IMR-90 (cell line): ENCODE measurements around the gene PMEPA1. TPM values are rescaled to one million over a fixed set of nuclear protein-coding genes. Genes with fewer than 3 reads are reported as not detected.

Experiments
- ATAC-seq: fragments of 200-7000 bp; cut with Tn5 transposase; 2 replicates; pipeline ENCODE4 v1.9.1; 2020; ENCODE audit warnings: low read depth, mild to moderate bottlenecking, moderate library complexity
- BruUV-seq: library from RNA; stranded (reverse); fragments of 400-500 nt; replicated peaks from 2 replicates; lab custom pipeline; 2021; lab: Mats Ljungman, UMichigan
- CTCF ChIA-PET: fragments of 300-600 bp; formaldehyde crosslinking; extraction: SDS; loops from one replicate; lab custom pipeline; 2021; ENCODE audit warnings: antibody characterized with exemption; lab: Yijun Ruan, JAX
- POLR2A ChIA-PET: fragments of 300-600 bp; sonication (Branson Sonifier 250); formaldehyde crosslinking; loops from one replicate; lab custom pipeline; 2022; ENCODE audit warnings: antibody characterized with exemption; ENCODE audit not compliant: unreplicated experiment; lab: Charles Lee
- DNase-seq: peaks from one replicate; pipeline ENCODE4 v3.0.0; 2013
- H2AFZ ChIP-seq: replicated peaks from 2 replicates; pipeline ENCODE3; 2013; ENCODE audit warnings: low read length, mild to moderate bottlenecking; ENCODE audit not compliant: poor library complexity
- H2AK5ac ChIP-seq: 2 replicates; pipeline ENCODE4 v1.6.1; 2013; ENCODE audit warnings: low read depth, low read length, inconsistent platforms
- H2AK9ac ChIP-seq: replicated peaks from 2 replicates; pipeline ENCODE3; 2013; ENCODE audit warnings: mild to moderate bottlenecking, low read depth, low read length, moderate library complexity; ENCODE audit not compliant: poor library complexity
- H2BK120ac ChIP-seq: 2 replicates; pipeline ENCODE4 v1.6.1; 2013; ENCODE audit warnings: low read depth, low read length, inconsistent platforms
- H2BK15ac ChIP-seq: 3 replicates; pipeline ENCODE4 v1.6.1; 2013; ENCODE audit warnings: low read depth, low read length, inconsistent platforms
- H2BK20ac ChIP-seq: 2 replicates; pipeline ENCODE4 v1.6.1; 2013; ENCODE audit warnings: low read depth, mild to moderate bottlenecking, inconsistent platforms, low read length, moderate library complexity
- H2BK5ac ChIP-seq: 2 replicates; pipeline ENCODE4 v1.6.1; 2013; ENCODE audit warnings: mild to moderate bottlenecking, low read depth, low read length, inconsistent platforms; ENCODE audit not compliant: poor library complexity, severe bottlenecking
- H3K14ac ChIP-seq: replicated peaks from 2 replicates; pipeline ENCODE4 v1.6.1; 2013; ENCODE audit warnings: low read depth, low read length, inconsistent platforms
- H3K18ac ChIP-seq: 2 replicates; pipeline ENCODE4 v1.6.1; 2013; ENCODE audit warnings: low read depth, low read length, control low read depth
- H3K23ac ChIP-seq: 2 replicates; pipeline ENCODE4 v1.6.1; 2013; ENCODE audit warnings: low read depth, low read length, inconsistent platforms
- H3K27ac ChIP-seq: 2 replicates; pipeline ENCODE4 v1.5.1; 2013; ENCODE audit warnings: mild to moderate bottlenecking, control low read depth, low read length; ENCODE audit not compliant: insufficient read depth
- H3K27me3 ChIP-seq: 2 replicates; pipeline ENCODE4 v1.6.1; 2013; ENCODE audit warnings: low read length; ENCODE audit not compliant: control insufficient read depth, insufficient read depth
- H3K36me3 ChIP-seq: 2 replicates; pipeline ENCODE4 v1.6.1; 2013; ENCODE audit warnings: low read length, mixed read lengths; ENCODE audit not compliant: control insufficient read depth, insufficient read depth
- H3K4ac ChIP-seq: 2 replicates; pipeline ENCODE4 v1.6.1; 2013; ENCODE audit warnings: low read depth, low read length, inconsistent platforms
- H3K4me1 ChIP-seq: 2 replicates; pipeline ENCODE4 v1.6.1; 2013; ENCODE audit warnings: low read length, mixed read lengths; ENCODE audit not compliant: control insufficient read depth, insufficient read depth
- H3K4me2 ChIP-seq: 2 replicates; pipeline ENCODE4 v1.6.1; 2013; ENCODE audit warnings: low read depth, mild to moderate bottlenecking, control low read depth, low read length, moderate library complexity
- H3K4me3 ChIP-seq: 2 replicates; pipeline ENCODE4 v1.5.1; 2013; ENCODE audit warnings: low read depth, mild to moderate bottlenecking, control low read depth, low read length, moderate library complexity; ENCODE audit not compliant: insufficient read depth
- H3K56ac ChIP-seq: 2 replicates; pipeline ENCODE4 v1.6.1; 2013; ENCODE audit warnings: low read length, inconsistent platforms; ENCODE audit not compliant: insufficient read depth; ENCODE audit errors: extremely low read depth
- H3K79me1 ChIP-seq, 2 experiments: 2 replicates each; pipeline ENCODE4 v1.6.1; 2013; ENCODE audit warnings: low read length in 2 of 2, inconsistent platforms in 1 of 2, low read depth in 1 of 2
- H3K9ac ChIP-seq: 2 replicates; pipeline ENCODE4 v1.6.1; 2013; ENCODE audit warnings: low read depth, low read length, control low read depth
- H3K9me1 ChIP-seq: 2 replicates; pipeline ENCODE4 v1.6.1; 2013; ENCODE audit warnings: low read length, inconsistent platforms; ENCODE audit not compliant: insufficient read depth
- H3K9me3 ChIP-seq: 2 replicates; pipeline ENCODE4 v1.6.1; 2013; ENCODE audit warnings: low read length; ENCODE audit not compliant: control insufficient read depth, insufficient read depth
- H4K20me1 ChIP-seq: 2 replicates; pipeline ENCODE4 v1.6.1; 2013; ENCODE audit warnings: low read length, inconsistent platforms; ENCODE audit not compliant: insufficient read depth
- H4K5ac ChIP-seq: 2 replicates; pipeline ENCODE4 v1.6.1; 2013; ENCODE audit warnings: mild to moderate bottlenecking, low read depth, low read length, control low read depth
- H4K8ac ChIP-seq, 2 experiments: 2 replicates each; pipeline ENCODE4 v1.6.1; 2013; ENCODE audit warnings: low read depth in 2 of 2, low read length in 2 of 2, control low read depth in 1 of 2, inconsistent platforms in 1 of 2
- H4K91ac ChIP-seq: 2 replicates; pipeline ENCODE4 v1.6.1; 2013; ENCODE audit warnings: low read depth, low read length, inconsistent platforms; ENCODE audit not compliant: insufficient read depth
- ELK1 ChIP-seq: fragments of 150-350 bp; IDR thresholded peaks from 2 replicates; pipeline ENCODE4 v1.6.1; 2016; ENCODE audit warnings: low read depth, mild to moderate bottlenecking, low read length, moderate library complexity, borderline replicate concordance
- MAFK ChIP-seq: IDR thresholded peaks from 2 replicates; pipeline ENCODE4 v1.6.1; 2012; ENCODE audit warnings: low read depth, low read length, improper control_type of control experiment
- MXI1 ChIP-seq: IDR thresholded peaks from 2 replicates; pipeline ENCODE4 v1.6.1; 2012; ENCODE audit warnings: low read depth, mild to moderate bottlenecking, low read length, moderate library complexity, borderline replicate concordance
- RAD21 ChIP-seq: IDR thresholded peaks from 2 replicates; pipeline ENCODE4 v1.6.1; 2012; ENCODE audit warnings: low read length, improper control_type of control experiment
- RFX5 ChIP-seq: IDR thresholded peaks from 2 replicates; pipeline ENCODE4 v1.8.0; 2012; ENCODE audit warnings: low read depth, mild to moderate bottlenecking, low read length, moderate library complexity
- WGBS, 2 experiments: methylation state at CpG; one replicate each; pipeline versions ENCODE4 v1.1.5 to v1.1.7; 2013; ENCODE audit warnings: missing lambda C conversion rate in 2 of 2; ENCODE audit not compliant: insufficient read length in 1 of 2; ENCODE audit errors: extremely low coverage in 2 of 2; 5-methylcytosine and 5-hydroxymethylcytosine counted together
- dilution Hi-C: fragments of 300-500 bp; cut with HindIII; formaldehyde crosslinking; loops from one replicate; pipeline ENCODE4 v1.14.3; 2018; ENCODE audit warnings: low sequenced_read_pairs; ENCODE audit not compliant: unreplicated experiment
- in situ Hi-C: fragments of 300-500 bp; cut with MboI; formaldehyde crosslinking; loops from 3 replicates; pipeline ENCODE4 v1.14.3; 2019; ENCODE audit warnings: low sequenced_read_pairs, inconsistent platforms, mixed read lengths
- intact Hi-C: fragments of 100-400 bp; cut with micrococcal nuclease; formaldehyde crosslinking; loops from 2 replicates; pipeline ENCODE4 v1.10.0; 2022
- polyA plus RNA-seq, 3 experiments: library from polyadenylated mRNA; depleted of rRNA; stranded (reverse); fragments of >200 nt; gene quantifications; 2 replicates each; pipeline ENCODE4 v1.2.3, GENCODE V29; 2012; ENCODE audit warnings: low replicate concordance in 1 of 3
- total RNA-seq: library from RNA; depleted of rRNA; stranded (reverse); fragments of >200 nt; gene quantifications from 2 replicates; pipeline ENCODE4 v1.2.3, GENCODE V29; 2012

PMEPA1 gene
- total and polyA plus RNA-seq, 2 of the 4 experiments (the other 2 are of a cell fraction): 2.0 to 6.9 TPM

GRCh38 chr20:57669632-57670031, 40.2 kb downstream of the PMEPA1 start:
- no peak overlapping the region for H4K5ac ChIP-seq
- in situ Hi-C loops: no loop called here
- no peaks in the 10 kb centered on the region for H3K9me3 ChIP-seq
- peaks cover 1% of the 10 kb centered on the region; the same call in 1 of the 2 replicates for H3K4me1 ChIP-seq
- H2BK15ac ChIP-seq: no peak overlapping the region
- intact Hi-C loops: no loop called here
- peaks cover 18 to 31% of the 10 kb centered on the region in 2 experiments for H3K79me1 ChIP-seq
- CTCF ChIA-PET: interaction anchor here (0.6 kb wide), 1 partner anchor 1308 kb away, joined by 3 read pairs; no protein-coding TSS in a partner anchor
- no peaks in the 10 kb centered on the region for H3K27me3 ChIP-seq
- H2BK5ac ChIP-seq: no peak overlapping the region
- no peak overlapping the region for H2BK20ac ChIP-seq
- H4K91ac ChIP-seq: no peak overlapping the region
- H3K18ac ChIP-seq: no peak overlapping the region
- BruUV-seq: no TSS peak
- dilution Hi-C loops: no loop called here
- H4K20me1 ChIP-seq: peaks cover 51% of the 10 kb centered on the region
- ATAC-seq: no peak
- H2AK9ac ChIP-seq: no peak overlapping the region
- no CpG with 5 or more reads among the region's 8 CpGs for WGBS, 2 experiments
- no peak overlapping the region for H3K4ac ChIP-seq
- no peak overlapping the region for H2AFZ ChIP-seq
- H3K56ac ChIP-seq: no peak overlapping the region
- no peaks in the 10 kb centered on the region; the same call in 1 of the 2 replicates for H3K9me1 ChIP-seq
- no peak overlapping the region for H4K8ac ChIP-seq
- POLR2A ChIA-PET: no interaction called here
- no peak for DNase-seq
- TF ChIP-seq MXI1 (no peak), RFX5 (no peak), RAD21 (no peak), MAFK (peak; percentile 86), ELK1 (no peak)
- no peak overlapping the region for H3K23ac ChIP-seq
- no peak overlapping the region for H2BK120ac ChIP-seq
- no peak overlapping the region for H2AK5ac ChIP-seq
- H3K4me3 ChIP-seq: no peak overlapping the region
- H3K36me3 ChIP-seq: no peaks in the 10 kb centered on the region
- H3K4me2 ChIP-seq: no peak overlapping the region
- H3K9ac ChIP-seq: no peak overlapping the region
- no peak overlapping the region for H3K14ac ChIP-seq
- H3K27ac ChIP-seq: no peak overlapping the region
